Measurements from ENCODE around the gene COTL1. TPM values are rescaled to one million over a fixed set of nuclear protein-coding genes. Genes with fewer than 3 reads are reported as not detected.

COTL1 gene
- total RNA-seq, 1 experiment from 2014 or later: 85.8 TPM

DNA sequence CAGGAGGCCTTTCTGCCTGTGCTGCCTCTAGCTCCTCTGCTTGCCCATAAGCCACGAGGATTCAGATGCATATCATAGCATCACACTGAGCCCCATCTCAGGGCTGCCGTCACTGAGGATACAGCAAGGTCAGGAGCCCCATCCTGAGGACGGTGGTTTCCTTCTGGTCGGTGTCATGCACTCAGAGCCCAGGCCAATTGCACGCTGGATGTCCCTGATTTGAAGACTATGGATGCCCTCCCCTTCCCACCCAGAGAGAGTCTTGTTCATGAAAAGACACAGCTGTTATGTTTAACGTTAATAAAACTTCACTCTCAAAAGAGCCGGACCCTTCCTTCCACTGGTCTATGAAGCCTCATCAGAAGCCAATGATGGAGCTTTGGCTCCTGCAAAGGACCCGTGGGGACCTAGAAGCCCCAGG lies 19.9 kb downstream of the COTL1 start:
- no peak for DNase-seq (ENCODE audit: low read depth)

DNA sequence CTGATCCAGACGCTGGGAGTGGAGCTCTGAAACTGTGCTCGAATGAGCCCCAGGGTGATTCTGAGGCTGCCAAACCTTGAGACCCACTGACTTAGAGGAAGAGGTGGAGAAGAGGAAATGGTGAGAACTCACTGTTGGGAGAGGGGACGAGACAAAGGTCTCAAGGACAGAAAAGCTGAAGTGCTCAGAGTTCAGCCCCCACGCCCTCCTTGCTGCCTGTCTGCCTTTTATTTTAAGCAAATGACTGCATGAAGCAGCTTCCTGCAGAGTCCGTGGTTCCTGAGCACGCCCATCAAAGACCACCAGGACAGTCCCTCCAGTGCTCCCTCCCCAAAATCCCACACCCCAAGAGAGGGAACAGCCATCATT lies 20.4 kb downstream of the COTL1 start:
- DNase-seq (ENCODE audit: low read depth): no peak

DNA sequence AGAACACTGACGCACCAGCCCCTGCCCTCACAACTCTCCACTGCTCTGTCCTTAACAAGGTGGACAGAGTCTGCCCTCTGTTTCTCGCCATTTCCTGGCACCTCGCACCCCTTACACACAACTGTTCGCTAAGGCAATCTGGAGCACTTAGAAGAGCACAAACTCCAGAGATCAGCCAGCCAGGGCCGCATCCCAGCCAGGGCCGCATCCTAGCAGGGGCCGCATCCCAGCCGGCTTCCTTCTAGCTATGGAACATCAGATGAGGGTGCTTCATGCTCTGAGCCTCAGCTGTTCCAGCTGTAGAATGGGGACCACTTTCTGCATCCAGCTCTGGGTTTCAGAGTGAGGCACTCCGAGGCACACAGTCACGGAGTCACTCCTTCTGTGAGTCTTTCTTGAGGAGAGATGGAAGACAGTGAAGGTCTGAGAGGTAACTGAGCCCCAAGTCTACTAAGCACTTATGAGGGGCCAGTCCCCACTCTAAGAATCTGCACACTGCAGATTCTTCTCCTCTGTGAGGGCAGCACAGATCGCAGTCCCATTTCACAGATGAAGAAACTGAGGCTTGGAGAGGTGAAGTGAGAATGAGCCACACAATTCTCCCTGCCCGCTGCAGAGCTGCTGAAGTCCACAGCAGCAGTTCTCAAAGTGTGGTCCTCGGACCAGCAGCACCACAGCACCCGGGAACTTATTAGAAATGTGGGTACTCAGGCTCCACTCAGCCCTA lies 20.9 kb downstream of the COTL1 start:
- no peak for DNase-seq (ENCODE audit: low read depth)

DNA sequence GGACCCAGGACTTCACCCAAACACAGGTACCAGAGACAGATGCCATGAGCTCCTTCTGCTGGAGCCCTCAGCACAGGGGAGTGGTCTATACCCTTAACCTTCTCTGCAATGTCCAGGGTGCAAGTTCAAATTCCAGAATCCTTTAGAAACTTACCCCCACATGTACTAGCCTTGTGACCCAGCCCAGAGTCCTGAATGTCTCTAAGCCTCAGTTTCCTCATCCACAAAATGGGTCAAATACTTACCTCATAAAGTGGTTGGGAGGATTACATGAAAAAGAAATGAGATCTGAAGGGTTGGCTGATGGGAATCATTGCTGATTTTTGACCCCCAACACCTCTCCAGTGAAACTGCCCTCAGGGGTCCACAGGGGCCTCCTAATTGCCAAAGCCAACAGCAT lies 21.7 kb downstream of the COTL1 start:
- no peak for DNase-seq (ENCODE audit: low read depth)

DNA sequence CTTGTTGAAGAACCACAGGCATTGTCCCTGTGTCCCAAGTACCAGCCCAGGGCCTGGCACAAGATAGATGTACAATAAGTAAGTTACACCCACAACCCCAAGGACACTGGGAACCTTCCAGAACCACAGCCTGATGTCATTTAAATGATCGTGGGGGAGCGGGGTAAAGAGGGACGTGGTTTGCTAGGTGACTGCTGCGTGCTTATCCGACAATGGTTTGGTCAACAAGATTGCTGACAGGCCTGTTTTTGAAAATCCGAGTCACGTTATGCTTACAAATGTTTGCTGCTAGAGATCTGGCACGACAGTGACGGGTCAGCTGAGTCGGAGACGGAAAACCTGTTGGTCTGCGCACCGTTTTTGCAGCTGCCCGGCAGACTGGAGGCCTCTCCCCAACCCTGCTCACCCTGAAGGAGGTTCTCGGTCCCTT lies 22.8 kb downstream of the COTL1 start:
- peak; percentile 5 for DNase-seq (ENCODE audit: low read depth)

DNA sequence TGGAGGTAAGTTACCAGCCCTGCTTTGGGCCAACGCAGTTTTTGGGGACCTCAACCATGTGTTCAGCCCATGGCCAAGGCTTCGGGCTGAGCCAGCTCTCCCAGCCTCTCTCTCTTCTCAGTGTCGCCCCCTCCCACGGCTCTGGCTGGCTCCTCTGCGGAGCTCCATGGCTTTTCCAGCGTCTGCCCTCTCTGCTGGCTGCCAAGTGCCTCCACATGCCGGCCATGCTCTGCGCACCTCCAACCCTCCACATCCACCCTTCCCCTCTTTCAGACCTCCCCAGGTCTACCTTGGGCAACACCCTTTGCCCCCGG lies 23.2 kb downstream of the COTL1 start:
- no peak for DNase-seq (ENCODE audit: low read depth)

DNA sequence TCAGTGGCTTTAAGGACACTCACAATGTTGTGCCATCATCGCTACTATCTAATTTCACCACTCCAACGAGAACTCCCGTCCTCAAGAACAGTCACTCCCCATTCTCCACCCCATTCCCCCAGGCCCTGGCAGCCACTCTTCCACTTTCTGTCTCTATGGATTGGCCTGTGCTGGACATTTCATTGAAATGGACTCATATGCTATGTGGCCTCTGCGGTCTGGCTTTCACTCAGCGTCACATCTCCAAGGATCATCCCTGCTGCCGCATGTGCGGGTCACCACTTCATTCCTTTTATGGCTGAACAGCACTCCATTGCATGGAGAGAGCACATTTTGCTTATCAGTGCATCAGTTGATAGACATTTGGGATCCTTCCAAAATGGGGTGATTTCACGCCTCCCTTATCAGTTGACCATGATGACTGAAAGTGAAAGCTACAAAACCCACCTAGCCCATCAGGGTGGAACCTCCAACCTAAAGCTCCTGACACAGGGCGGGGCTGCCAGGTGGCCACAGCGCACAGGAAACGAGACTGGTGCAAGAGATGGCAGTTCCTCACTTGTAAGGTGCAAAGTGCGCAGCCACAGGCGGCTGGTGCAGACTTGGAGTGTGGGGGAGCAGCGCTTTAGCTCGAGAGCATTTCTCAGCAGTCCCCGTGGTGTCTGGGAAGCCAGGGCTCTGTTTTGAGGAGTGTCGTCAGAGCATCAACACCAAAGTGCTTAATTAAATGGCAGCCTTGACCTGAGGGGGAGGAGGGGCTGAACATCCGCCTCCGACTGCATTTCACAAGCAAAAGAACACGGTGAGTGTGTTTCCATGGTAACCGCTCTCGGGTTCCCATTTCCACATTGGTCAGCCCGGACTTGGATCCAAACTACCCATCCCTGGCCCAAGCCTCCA lies 23.8 kb downstream of the COTL1 start:
- DNase-seq (ENCODE audit: low read depth): no peak

DNA sequence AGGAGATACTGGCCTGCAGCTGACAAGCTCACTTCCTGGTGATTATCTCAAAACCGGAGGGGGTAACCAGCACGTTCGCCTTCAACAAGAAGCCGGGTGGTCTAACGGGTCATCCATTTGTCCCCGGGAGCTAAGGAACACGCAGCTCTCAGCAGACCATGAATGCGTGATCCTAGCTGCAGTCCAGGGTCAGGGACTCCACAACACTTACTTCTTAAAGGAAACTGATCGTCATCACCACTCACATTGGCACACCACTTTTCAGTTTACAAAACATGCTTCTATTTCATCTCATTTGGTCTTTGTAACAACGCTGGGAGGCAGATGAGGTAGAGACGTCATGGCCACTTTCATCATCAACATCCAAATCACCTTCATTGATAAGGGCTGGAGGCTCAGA lies 25.2 kb downstream of the COTL1 start:
- no peak for DNase-seq (ENCODE audit: low read depth)

DNA sequence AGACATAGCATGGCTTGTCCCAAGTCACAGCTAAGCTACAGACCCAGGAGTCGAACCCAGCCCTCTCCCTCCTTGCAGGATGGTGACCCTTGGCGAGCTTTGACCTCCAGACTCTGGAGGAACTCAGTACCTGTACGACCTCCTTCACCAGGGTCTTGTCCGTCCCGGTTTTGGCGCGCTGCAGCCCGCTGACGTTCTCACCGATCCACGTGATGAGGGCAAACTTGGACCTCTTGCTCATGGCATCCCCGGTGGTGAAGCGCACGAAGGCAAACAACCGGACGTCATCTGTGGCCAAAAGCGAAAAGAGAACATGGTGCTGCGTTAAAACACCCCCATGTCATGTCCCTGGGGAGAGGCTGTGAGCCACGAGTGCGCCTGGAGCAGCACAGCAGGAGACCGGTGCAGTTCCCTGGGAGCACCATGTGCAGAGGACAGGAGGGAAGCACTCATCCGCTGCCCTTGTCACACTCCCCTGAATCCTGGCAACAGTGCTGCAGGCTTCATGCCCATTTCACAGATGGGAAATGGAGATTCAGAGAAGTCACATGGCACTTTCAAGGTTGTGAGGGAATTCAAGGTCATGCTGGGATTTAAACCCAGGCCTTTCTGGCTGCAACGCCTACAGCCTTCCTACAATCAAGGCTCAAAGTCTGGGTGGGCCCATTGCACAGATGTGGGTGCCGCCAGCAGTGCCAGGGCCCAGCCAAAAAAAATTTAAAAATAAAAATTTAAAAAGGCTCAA lies 27.7 kb downstream of the COTL1 start:
- no peak for DNase-seq (ENCODE audit: low read depth)

DNA sequence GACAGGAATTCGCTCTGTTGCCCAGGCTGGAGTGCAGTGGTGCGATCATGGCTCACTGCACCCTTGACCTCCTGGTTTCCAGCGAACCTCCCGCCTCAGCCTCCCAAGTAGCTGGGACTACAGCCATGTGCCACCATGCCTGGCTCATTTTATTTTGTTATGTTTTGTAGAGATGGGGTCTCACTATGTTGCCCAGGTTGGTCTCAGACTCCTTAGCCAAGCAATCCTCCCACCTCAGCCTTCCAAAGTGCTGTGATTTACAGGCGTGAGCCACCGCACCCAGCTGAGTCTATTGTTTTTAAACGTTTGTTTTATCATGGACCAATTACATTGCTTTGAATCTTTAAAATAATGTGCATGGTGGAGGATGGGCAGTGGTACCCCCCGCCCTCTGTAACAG lies 28.9 kb downstream of the COTL1 start:
- no peak for DNase-seq (ENCODE audit: low read depth)

DNA sequence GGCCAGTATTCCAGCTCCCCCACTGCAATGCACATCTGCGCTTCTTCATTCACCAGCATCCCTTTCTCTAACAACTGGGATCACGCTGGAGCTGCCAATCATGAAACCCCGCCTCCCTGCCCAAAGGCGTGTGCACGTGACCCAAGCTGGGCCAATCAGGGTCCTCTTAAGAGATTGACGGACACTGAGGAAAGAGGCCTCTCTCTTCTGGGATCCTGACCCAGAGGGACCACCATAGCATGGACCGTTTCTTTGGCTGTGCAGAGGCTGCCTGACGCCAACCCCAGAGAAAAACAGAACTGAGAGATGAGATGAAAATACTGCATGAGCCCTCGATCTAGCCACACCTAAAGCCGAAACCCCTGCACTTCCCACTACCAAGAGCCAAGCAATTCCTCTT lies 32.0 kb downstream of the COTL1 start:
- DNase-seq (ENCODE audit: low read depth): peak; percentile 23

DNA sequence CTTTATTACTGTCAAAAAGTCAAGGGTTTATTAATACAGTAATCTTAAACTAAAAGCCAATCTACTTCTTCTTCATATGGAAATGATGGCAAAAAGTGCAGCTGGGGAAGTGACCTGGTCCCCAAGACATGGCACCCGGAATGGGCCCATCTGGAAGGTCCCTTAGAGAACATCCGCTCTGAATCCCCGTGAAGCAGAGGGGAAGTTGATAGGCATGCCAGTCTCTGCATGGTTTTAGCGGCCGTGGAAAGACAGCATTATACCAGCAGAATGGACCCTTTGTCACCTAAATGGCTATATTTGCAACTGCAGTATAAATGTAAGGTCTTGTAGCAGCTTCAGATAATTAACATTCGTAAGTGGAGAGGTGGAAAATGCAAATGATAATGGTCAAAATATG lies 32.4 kb downstream of the COTL1 start:
- no peak for DNase-seq (ENCODE audit: low read depth)

DNA sequence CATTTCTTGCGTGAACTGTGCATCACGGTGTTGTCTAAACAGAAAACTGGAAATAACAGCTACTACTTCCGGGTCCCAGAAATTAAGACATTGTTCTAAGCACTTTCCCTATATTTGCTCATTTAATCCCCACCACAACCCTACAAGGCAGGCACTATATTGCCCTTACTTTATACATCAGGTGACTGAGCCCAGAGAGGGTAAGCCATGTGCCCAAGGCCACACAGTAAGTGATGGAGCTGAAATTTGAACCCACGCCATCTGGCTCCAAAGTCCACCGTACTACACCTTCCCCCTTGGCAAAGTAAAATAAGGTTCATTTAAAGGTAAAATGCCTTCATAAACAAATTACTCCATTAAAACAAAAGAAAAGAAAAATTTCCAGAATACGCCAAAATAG lies 33.2 kb downstream of the COTL1 start:
- DNase-seq (ENCODE audit: low read depth): no peak

DNA sequence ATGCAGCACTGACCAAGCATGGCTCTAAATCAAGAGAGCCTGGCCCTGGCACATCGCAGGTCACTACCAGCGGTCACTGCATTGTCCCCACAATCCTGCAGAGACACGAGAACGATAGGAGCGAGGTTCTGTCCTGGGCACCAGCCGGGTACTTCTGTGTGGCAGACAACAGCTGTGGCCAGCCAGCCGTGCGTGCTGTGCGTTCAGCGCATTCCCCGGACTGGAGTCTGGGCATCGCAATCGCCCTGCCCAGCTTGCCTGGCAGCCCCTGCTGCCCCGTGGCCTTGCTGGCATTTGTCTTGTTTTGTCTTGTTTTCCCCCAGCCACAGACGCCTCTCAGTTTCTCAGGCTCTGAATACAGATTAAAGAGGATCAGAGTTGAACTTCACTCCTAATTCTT lies 33.9 kb downstream of the COTL1 start:
- DNase-seq (ENCODE audit: low read depth): no peak

DNA sequence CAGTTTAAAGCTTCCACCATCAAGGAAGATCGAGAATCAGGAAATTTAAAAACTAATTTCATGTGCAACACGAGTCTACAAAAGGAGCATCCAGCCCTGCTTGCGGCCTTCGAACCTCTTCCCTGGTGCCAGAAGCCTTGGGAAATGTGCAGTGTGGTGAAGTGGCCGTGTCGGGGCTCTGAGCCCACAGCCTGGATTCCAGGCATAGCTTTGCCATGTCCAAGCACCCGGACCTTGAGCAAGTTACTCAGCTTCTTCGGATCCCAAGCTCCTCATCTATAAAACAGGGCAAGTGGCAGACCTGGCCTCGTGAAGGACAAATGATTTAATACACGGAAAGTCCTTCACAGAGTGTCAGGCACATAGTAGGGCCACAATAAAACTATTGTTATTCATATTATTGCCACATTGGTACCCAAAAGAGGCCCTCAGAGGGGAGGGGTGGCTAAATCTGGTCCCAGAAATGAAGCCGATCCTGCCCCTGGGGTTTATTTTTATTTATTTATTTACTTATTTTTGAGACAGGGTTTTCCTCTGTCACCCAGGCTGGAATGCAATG lies 34.8 kb downstream of the COTL1 start:
- DNase-seq (ENCODE audit: low read depth): peak; percentile 62

DNA sequence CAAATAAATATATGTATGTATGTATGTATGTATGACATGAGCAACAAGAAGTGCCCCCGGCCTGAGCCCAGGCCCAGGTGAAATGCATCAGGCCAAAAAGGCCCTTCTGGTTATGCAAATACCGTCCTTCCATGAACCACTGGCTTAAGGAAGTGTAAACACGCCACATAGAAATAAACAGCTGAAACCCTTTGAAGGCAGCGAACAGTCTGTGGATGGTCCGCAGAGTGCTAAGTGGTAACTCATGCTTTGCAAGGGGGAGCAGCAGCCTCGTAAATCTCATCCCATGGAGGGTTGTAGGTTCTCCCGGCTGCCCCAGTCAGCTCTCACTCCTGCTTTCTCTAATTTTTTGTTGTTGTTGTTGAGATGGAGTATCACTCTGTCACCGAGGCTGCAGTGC lies 36.7 kb downstream of the COTL1 start:
- no peak for DNase-seq (ENCODE audit: low read depth)

DNA sequence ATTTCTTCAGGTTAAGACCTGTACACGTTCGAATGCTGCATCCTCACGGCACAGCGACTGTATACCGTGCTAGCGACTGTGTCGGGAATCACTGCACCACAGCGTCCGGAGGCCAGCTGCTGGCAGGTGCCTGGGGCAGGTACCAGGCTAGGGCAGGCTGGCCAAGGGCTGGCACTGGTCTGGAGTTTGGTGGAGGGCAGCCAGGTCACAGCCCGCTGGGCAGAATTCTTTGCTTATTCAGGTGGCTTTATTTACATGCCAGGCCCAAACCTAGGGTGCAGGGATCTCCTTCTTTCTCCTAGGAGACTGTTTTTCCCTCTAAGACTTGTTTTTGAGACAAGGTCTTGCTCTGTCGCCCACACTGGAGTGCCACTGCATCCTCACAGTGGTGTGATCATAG lies 37.9 kb downstream of the COTL1 start:
- DNase-seq (ENCODE audit: low read depth): no peak

DNA sequence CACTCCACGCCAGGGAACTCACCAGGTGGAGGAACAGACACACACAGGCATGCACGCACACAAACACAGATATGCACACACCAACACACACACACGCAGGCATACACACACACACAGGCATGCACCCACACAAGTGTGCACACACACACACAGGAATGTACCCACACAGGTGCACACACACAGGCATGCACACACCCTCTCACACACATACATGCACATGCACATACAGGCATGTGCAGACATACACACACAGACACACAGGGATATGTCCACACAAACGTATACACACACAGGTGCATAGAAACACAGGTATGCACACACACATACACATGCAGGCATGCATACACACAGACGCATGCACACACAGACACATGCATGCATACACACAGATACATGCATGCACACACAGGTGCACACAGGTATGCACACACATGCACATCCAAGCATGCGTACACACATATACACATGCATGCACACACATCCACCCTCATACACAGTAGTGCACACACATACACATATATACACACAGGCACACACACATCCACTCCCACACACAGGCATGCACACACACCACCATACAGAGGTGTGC lies 39.2 kb downstream of the COTL1 start:
- no peak for DNase-seq (ENCODE audit: low read depth)

DNA sequence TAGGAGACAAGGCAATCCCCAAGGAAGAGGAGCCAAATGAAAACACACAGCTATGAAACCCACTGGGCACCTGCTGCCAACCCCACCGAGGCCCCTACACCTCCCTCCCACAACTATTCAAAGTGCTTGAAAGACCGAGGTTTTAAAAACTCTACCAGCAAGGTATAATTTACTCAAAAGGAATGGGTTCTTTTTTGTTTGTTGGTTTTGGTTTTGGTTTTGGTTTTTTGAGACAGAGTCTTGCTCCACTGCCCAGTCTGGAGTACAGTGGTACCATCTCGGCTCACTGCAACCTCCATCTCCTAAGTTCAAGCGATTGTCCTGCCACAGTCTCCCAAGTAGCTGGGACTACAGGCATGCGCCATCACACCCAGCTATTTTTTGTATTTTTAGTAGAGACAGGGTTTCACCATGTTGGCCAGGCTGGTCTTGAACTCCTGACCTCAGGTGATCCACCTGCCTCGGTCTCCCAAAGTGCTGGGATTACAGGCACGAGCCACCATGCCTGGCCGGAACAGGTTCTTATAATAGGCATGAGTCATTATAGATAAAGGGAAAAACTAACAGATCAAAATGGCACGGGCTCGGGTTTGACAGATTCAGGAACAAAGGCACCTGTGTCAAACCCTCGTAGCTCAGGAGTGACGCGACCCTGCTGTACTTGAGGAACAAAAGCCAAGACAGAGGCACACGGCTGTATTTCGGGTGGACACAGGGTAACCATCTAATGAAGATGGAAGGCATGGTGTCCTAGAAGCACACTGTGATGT lies 40.7 kb downstream of the COTL1 start:
- DNase-seq (ENCODE audit: low read depth): no peak

DNA sequence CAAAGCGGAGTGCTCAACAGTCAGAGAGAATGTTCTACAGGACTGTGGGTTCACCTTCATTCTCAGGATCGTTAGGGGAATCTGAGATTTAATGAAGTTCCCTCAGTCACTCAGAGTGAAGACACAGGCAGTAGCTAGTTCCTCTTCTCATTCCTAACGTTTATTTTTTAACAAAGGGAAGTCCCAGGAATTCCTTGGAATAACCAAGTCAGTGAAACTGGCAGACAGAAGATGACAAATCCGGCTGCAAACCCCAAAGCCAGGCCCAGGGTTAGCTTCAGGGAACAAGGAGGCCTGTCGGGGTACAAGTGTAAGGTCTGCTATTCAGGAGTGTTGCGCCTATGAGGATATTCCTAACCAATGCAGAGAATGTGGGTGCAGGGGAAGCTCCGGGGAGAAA lies 42.0 kb downstream of the COTL1 start:
- no peak for DNase-seq (ENCODE audit: low read depth)

DNA sequence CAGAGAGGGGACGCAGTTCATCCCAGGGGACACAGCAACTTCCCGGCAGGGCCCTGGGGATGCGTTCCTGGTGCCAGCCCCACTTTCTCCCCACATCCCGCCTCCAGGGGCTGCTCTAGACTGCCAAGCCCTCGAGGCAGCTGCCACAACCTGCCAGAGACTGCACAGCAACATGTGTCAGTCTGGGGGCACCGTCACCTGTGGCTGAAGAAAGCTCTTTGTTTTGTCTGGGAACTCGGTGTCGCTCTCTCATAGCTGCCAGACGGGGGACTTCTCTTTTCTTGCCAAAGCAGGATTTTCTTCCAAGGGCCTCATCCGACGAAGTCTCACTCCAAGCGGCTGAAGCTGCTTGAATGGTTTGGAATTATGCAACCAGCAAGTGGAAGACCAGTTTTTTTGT lies 43.7 kb downstream of the COTL1 start:
- DNase-seq (ENCODE audit: low read depth): no peak
